ENCODE measurements around the gene GATB. TPM values are rescaled to one million over a fixed set of nuclear protein-coding genes. Genes with fewer than 3 reads are reported as not detected.

The GATB gene
- total and polyA plus RNA-seq, 2 donors (not counting 3 experiments of a cell fraction or from before 2014, with no cell fraction given): 14.4 to 17.7 TPM

DNA sequence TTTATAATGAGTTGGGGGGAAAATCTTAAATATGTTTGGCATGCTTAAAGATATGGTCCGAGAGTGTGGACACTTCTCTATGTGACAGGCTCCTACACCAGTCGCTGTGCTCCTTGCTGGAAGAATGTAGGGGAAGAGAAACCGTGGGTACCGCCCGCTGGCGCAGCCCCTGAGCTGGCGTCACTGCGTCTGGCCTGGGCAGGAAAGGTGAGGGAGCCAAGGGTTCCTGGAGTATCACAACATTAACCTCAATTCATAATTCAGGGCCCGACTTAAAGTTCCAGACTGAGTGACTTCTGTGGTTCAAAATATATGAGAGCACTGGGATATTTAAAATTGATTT lies 95.1 kb downstream of the GATB start:
- dilution Hi-C loops (cut with MboI; ENCODE audit: extremely low pct_ligation_motif_present, low sequenced_read_pairs): no loop called here

DNA sequence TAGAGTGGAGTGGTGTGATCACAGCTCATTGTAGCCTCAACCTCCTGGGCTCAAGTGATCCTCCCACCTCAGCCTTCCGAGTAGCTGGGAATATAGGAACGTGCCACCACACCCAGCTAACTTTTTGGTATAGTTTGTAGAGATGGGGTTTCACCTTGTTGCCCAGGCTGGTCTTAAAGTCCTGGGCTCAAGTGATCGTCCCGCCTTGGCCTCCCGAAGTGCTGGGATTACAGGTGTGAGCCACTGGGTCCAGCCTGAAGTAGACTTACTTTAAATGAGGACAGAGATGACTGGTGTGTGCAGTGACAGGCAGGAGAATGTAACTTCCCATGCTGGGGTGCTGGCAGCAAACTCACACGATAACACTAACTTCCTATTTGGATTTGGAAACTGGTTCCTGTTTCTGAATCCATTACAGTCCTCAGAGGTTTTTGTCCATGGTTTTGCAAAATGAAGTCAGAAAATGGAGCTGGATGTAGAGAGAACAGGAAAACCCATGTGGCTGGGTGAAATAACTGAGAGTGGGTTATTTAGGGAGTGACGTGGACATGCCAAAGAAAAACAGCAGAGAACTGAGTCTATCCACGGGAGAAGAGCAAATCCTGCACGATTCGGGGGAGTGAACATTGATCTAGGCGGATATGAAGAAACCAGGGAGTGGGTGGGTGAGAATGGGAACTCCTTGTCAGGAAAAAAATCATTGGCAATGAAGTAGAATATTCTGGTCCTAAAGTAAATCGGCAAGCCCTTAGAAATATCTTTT lies 95.6 kb downstream of the GATB start:
- no peaks in the 10 kb centered on the region for H3K36me3 ChIP-seq (ENCODE audit: control insufficient read depth in 2 of 2, extremely low read depth in 1 of 2, insufficient read depth in 2 of 2, low read length in 2 of 2)
- no peak overlapping the region for H3K4me2 ChIP-seq (ENCODE audit: insufficient read depth, low read length)
- no peak for TF ChIP-seq GATA2 (IDR thresholded peaks at IDR 0.05; ENCODE audit: insufficient read depth, insufficient read length, low read depth, low read length)
- no peak for TF ChIP-seq POLR2AphosphoS5 (IDR thresholded peaks at IDR 0.05; ENCODE audit: insufficient read depth, low read depth, low read length)
- no peak for TF ChIP-seq POLR2A (IDR thresholded peaks at IDR 0.05; ENCODE audit: low read depth, low read length)
- TF ChIP-seq, protein P1, sequence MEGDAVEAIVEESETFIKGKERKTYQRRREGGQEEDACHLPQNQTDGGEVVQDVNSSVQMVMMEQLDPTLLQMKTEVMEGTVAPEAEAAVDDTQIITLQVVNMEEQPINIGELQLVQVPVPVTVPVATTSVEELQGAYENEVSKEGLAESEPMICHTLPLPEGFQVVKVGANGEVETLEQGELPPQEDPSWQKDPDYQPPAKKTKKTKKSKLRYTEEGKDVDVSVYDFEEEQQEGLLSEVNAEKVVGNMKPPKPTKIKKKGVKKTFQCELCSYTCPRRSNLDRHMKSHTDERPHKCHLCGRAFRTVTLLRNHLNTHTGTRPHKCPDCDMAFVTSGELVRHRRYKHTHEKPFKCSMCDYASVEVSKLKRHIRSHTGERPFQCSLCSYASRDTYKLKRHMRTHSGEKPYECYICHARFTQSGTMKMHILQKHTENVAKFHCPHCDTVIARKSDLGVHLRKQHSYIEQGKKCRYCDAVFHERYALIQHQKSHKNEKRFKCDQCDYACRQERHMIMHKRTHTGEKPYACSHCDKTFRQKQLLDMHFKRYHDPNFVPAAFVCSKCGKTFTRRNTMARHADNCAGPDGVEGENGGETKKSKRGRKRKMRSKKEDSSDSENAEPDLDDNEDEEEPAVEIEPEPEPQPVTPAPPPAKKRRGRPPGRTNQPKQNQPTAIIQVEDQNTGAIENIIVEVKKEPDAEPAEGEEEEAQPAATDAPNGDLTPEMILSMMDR (IDR thresholded peaks at IDR 0.05; ENCODE audit: extremely low read depth in 1 of 2, insufficient read depth in 1 of 2, low read depth in 1 of 2, low read length in 2 of 2): no peak
- TF ChIP-seq EZH2 (IDR thresholded peaks at IDR 0.05; ENCODE audit: borderline replicate concordance, low read depth, low read length, severe bottlenecking): no peak
- TF ChIP-seq, protein P2, sequence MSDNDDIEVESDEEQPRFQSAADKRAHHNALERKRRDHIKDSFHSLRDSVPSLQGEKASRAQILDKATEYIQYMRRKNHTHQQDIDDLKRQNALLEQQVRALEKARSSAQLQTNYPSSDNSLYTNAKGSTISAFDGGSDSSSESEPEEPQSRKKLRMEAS (IDR thresholded peaks at IDR 0.05; ENCODE audit: insufficient read depth, insufficient read length): no peak
- TF ChIP-seq MYC (IDR thresholded peaks at IDR 0.05; ENCODE audit: low read depth, low read length): no peak
- TF ChIP-seq JUN (IDR thresholded peaks at IDR 0.05; ENCODE audit: borderline replicate concordance, insufficient read depth, insufficient read length, low read depth): no peak
- no peak for TF ChIP-seq FOS (IDR thresholded peaks at IDR 0.05; ENCODE audit: borderline replicate concordance, insufficient read depth, low read length)
- no peak overlapping the region for H3K27ac ChIP-seq (ENCODE audit: insufficient read depth, low read depth, low read length)
- no TSS peak for BruUV-seq (replicated peaks)
- DNase-seq (ENCODE audit: low read depth, low spot score) (no peak), FAIRE-seq (no peak)
- no peaks in the 10 kb centered on the region for H3K9me3 ChIP-seq (replicated peaks; ENCODE audit: control insufficient read depth, insufficient read depth, low read length)
- H3K79me2 ChIP-seq (ENCODE audit: control insufficient read depth, insufficient read depth, low read length): no peaks in the 10 kb centered on the region
- no peaks in the 10 kb centered on the region for H4K20me1 ChIP-seq (replicated peaks; ENCODE audit: control insufficient read depth, extremely low read depth, insufficient read depth, low read length)
- no peaks in the 10 kb centered on the region for H3K27me3 ChIP-seq (ENCODE audit: control insufficient read depth in 2 of 2, insufficient read depth in 2 of 2, low read length in 2 of 2)
- no peaks in the 10 kb centered on the region for H3K9me1 ChIP-seq (replicated peaks; ENCODE audit: control insufficient read depth, extremely low read depth, insufficient read depth, low read length)
- H2AFZ ChIP-seq (ENCODE audit: low read depth, low read length): no peak overlapping the region
- H3K4me1 ChIP-seq (ENCODE audit: control insufficient read depth, extremely low read depth, insufficient read depth, low read length): no peaks in the 10 kb centered on the region
- H3K4me3 ChIP-seq (replicated peaks in 1 of 3; ENCODE audit: insufficient read depth in 1 of 3, low read depth in 1 of 3, low read length in 3 of 3): no peak overlapping the region
- H3K9ac ChIP-seq (replicated peaks; ENCODE audit: extremely low read depth, insufficient read depth, low read length): no peak overlapping the region
- dilution Hi-C loops (cut with MboI; ENCODE audit: extremely low pct_ligation_motif_present, low sequenced_read_pairs): no loop called here
- intact Hi-C loops (cut with micrococcal nuclease): no loop called here
- ChIA-PET CTCF (no interaction called here), POLR2A (no interaction called here)

More for the DNA sequence above, 95.1 kb downstream of the GATB start:
- CTCF ChIA-PET: no interaction called here
- FAIRE-seq: no peak
- H3K27me3 ChIP-seq (ENCODE audit: control insufficient read depth in 2 of 2, insufficient read depth in 2 of 2, low read length in 2 of 2): no peaks in the 10 kb centered on the region
- POLR2A ChIA-PET: no interaction called here
- no peak overlapping the region for H3K4me3 ChIP-seq (replicated peaks in 1 of 3; ENCODE audit: insufficient read depth in 1 of 3, low read depth in 1 of 3, low read length in 3 of 3)
- intact Hi-C loops (cut with micrococcal nuclease): no loop called here
- no peaks in the 10 kb centered on the region for H3K36me3 ChIP-seq (ENCODE audit: control insufficient read depth in 2 of 2, extremely low read depth in 1 of 2, insufficient read depth in 2 of 2, low read length in 2 of 2)
- no peak overlapping the region for H3K4me2 ChIP-seq (ENCODE audit: insufficient read depth, low read length)
- H3K4me1 ChIP-seq (ENCODE audit: control insufficient read depth, extremely low read depth, insufficient read depth, low read length): no peaks in the 10 kb centered on the region
- no peak for DNase-seq (ENCODE audit: low read depth, low spot score)
- H2AFZ ChIP-seq (ENCODE audit: low read depth, low read length): no peak overlapping the region
- no peaks in the 10 kb centered on the region for H3K9me3 ChIP-seq (replicated peaks; ENCODE audit: control insufficient read depth, insufficient read depth, low read length)
- TF ChIP-seq JUN (IDR thresholded peaks at IDR 0.05; ENCODE audit: borderline replicate concordance, insufficient read depth, insufficient read length, low read depth): no peak
- no peak for TF ChIP-seq GATA2 (IDR thresholded peaks at IDR 0.05; ENCODE audit: insufficient read depth, insufficient read length, low read depth, low read length)
- no peak for TF ChIP-seq POLR2AphosphoS5 (IDR thresholded peaks at IDR 0.05; ENCODE audit: insufficient read depth, low read depth, low read length)
- TF ChIP-seq, protein P2 (IDR thresholded peaks at IDR 0.05; ENCODE audit: insufficient read depth, insufficient read length): no peak
- no peak for TF ChIP-seq MYC (IDR thresholded peaks at IDR 0.05; ENCODE audit: low read depth, low read length)
- H3K27ac ChIP-seq (ENCODE audit: insufficient read depth, low read depth, low read length): no peak overlapping the region
- no TSS peak for BruUV-seq (replicated peaks)
- no peaks in the 10 kb centered on the region for H4K20me1 ChIP-seq (replicated peaks; ENCODE audit: control insufficient read depth, extremely low read depth, insufficient read depth, low read length)
- H3K79me2 ChIP-seq (ENCODE audit: control insufficient read depth, insufficient read depth, low read length): no peaks in the 10 kb centered on the region
- H3K9me1 ChIP-seq (replicated peaks; ENCODE audit: control insufficient read depth, extremely low read depth, insufficient read depth, low read length): no peaks in the 10 kb centered on the region
- H3K9ac ChIP-seq (replicated peaks; ENCODE audit: extremely low read depth, insufficient read depth, low read length): no peak overlapping the region
